Endothelial cell (in vitro differentiated cells): Measurements from ENCODE around the gene ENDOU. TPM values are rescaled to one million over a fixed set of nuclear protein-coding genes. Genes with fewer than 3 reads are reported as not detected.
A peak's percentile ranks its signal among the peaks of the same experiment; 100 is the strongest.

Experiments used
- DNase-seq: peaks from one replicate; pipeline ENCODE4 v3.0.0; 2021; ENCODE audit warnings: low spot score
- H3K27ac Mint-ChIP-seq: one replicate; pipeline ENCODE4 v1.8.0; 2021; ENCODE audit warnings: mixed read lengths, inconsistent platforms; ENCODE audit not compliant: unreplicated experiment
- H3K27me3 Mint-ChIP-seq: one replicate; pipeline ENCODE4 v1.8.0; 2021; ENCODE audit warnings: mild to moderate bottlenecking, moderate library complexity, mixed read lengths, inconsistent platforms; ENCODE audit not compliant: unreplicated experiment
- H3K36me3 Mint-ChIP-seq: one replicate; pipeline ENCODE4 v1.8.0; 2021; ENCODE audit warnings: mild to moderate bottlenecking, low read depth, mixed read lengths, inconsistent platforms; ENCODE audit not compliant: unreplicated experiment
- H3K4me1 Mint-ChIP-seq: one replicate; pipeline ENCODE4 v1.8.0; 2021; ENCODE audit warnings: mild to moderate bottlenecking, mixed read lengths, inconsistent platforms; ENCODE audit not compliant: unreplicated experiment
- H3K4me3 Mint-ChIP-seq: one replicate; pipeline ENCODE4 v1.8.0; 2021; ENCODE audit warnings: mild to moderate bottlenecking, mixed read lengths, inconsistent platforms; ENCODE audit not compliant: unreplicated experiment
- H3K9me3 Mint-ChIP-seq: one replicate; pipeline ENCODE4 v1.8.0; 2021; ENCODE audit warnings: mixed read lengths, inconsistent platforms; ENCODE audit not compliant: unreplicated experiment
- CTCF ChIP-seq: fragments of 200-600 bp; sonication (generic); IDR thresholded peaks from one replicate; pipeline ENCODE4 v1.5.0; 2021; ENCODE audit warnings: antibody characterized with exemption; ENCODE audit not compliant: unreplicated experiment
- total RNA-seq: library from RNA; stranded (reverse); fragmentation: NEBNext Ultra II Directional; extraction: Animal tissue kit (Norgen Biotek cat#: 25700); gene quantifications from one replicate; pipeline ENCODE4 v1.2.1, GENCODE V29; 2021; ENCODE audit not compliant: unreplicated experiment

The ENDOU gene
- total RNA-seq, 1 donor from 2014 or later = 1.6 TPM

DNA sequence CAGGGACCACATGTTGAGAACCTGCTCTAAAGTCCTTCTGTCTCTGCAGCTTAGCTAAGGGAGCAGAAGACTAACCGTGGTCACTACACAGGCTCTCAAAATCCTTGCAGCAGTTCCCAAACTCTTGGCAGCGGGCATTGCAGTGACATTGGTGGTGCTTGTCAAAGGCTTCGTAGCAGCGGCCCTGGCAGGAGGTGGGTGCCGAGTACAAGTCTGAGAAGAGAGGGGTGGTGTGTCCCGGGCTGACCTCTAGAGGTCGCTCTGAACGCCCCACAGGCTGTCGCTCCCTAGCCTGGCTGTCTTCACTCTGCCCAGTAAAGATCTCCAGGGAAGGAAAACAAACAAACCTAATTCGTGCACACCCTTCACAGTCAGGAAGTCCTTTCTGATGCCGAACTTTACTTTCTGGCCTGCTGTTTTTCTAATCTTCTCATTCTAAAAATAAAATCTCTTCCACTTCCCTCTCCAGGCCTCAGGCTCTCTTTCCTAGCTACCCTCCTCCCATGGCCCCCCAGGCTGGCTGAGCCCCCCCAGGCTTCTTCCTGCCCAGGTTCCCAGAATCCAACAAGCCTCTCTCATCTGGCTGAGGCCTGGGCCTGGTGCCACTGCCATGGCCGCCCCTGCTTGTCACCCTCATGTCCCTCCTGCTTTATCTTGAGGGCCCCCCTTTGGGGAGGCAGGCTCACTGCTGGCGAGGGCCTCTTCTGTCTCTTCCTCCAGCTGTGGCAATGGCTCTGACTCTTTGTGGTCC lies 7.7 kb downstream of the ENDOU start:
- H3K4me3 Mint-ChIP-seq = peak overlapping the region; percentile 51
- H3K36me3 Mint-ChIP-seq = no peaks in the 10 kb centered on the region
- H3K27ac Mint-ChIP-seq = peak overlapping the region; percentile 99
- H3K9me3 Mint-ChIP-seq = no peaks in the 10 kb centered on the region
- peak; percentile 89 for DNase-seq
- peaks cover 9% of the 10 kb centered on the region for H3K27me3 Mint-ChIP-seq
- peak; percentile 62 for TF ChIP-seq CTCF
- H3K4me1 Mint-ChIP-seq = peaks cover 40% of the 10 kb centered on the region

DNA sequence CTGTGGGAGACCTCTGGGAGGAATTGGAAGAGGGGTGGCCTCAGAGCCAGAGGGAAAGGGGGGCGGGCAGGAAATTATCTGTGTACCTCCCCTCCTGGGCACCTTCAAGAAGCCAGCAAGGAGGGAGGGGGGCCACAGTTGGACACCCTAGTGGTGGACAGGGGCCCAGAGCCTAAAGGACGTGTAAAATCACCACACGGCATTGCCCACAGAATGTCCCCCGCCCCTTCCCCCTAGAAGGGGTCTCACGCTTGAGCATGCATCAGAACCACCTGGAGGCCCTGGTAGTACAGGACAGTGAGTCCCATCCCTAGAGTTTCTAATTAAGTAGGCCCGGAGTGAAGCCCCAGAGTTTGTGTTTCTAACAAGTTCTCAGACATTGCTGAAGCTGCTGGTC lies 8.2 kb downstream of the ENDOU start:
- Mint-ChIP-seq H3K36me3 (no peaks in the 10 kb centered on the region), H3K4me3 (no peak overlapping the region), H3K9me3 (no peaks in the 10 kb centered on the region), H3K27me3 (peaks cover 9% of the 10 kb centered on the region), H3K4me1 (peaks cover 40% of the 10 kb centered on the region), H3K27ac (peak overlapping the region; percentile 75)
- DNase-seq = no peak
- TF ChIP-seq CTCF = no peak

- Mint-ChIP-seq H3K27me3 (peaks cover 10% of the 10 kb centered on the region), H3K9me3 (no peaks in the 10 kb centered on the region), H3K36me3 (no peaks in the 10 kb centered on the region), H3K4me1 (peaks cover 38% of the 10 kb centered on the region), H3K27ac (peak overlapping the region; percentile 70), H3K4me3 (no peak overlapping the region)
- DNase-seq = peak; percentile 3
- TF ChIP-seq CTCF = no peak
Observed at GRCh38 chr12:47715877-47716548, 9.3 kb downstream of the ENDOU start.

DNA sequence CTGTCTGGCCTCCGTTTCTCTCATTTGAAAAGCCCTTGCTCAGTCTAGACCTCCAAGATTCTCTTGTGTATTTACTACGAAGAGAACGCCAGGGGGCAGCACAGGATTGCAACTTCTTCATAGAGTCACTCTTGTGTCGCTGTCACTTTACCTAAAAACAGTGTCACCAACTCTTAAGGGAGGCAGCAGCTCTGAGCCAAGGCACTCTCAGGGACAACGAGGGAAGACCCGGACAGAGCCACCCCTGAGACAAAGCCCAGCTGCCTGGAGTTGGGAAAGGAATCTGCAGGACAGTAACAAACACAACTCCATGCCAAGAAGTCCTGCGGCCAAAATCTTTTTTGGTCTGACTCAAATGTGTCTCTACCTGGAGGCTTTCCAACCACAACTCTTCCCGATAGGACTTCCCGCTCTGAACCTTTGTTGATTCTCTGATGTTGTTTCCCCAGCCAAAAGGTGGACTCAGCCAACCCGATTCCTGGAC lies 9.9 kb downstream of the ENDOU start:
- Mint-ChIP-seq H3K27me3 (peaks cover 10% of the 10 kb centered on the region), H3K9me3 (no peaks in the 10 kb centered on the region), H3K27ac (no peak overlapping the region), H3K4me3 (no peak overlapping the region), H3K4me1 (peaks cover 38% of the 10 kb centered on the region), H3K36me3 (no peaks in the 10 kb centered on the region)
- peak; percentile 85 for TF ChIP-seq CTCF
- DNase-seq = peak; percentile 63
